GM12892 (cell line): Measurements from ENCODE around the gene ZFP57.
"Not testable (repeated sequence)": the region's sequence is repeated elsewhere in the genome, so short reads cannot be mapped to it uniquely, and the experiment has no call there.

Source experiments
- DNase-seq: peaks from one replicate; pipeline ENCODE4 v3.0.0; 2011; ENCODE audit not compliant: insufficient read length
- FAIRE-seq: peaks from 2 replicates; lab custom pipeline; 2011; peaks lifted over from hg19 to GRCh38; lab: Jason Lieb, UNC
- POLR2A ChIP-seq: IDR thresholded peaks from 2 replicates; pipeline ENCODE4 v1.6.1; 2011; ENCODE audit warnings: low read depth, low read length, control low read depth
- POLR2AphosphoS5 ChIP-seq: IDR thresholded peaks from 2 replicates; pipeline ENCODE4 v1.6.1; 2011; ENCODE audit warnings: low read depth, low read length, control low read depth
- TAF1 ChIP-seq: IDR thresholded peaks from 2 replicates; pipeline ENCODE4 v1.6.1; 2011; ENCODE audit warnings: low read depth, mild to moderate bottlenecking, control low read depth, low read length, borderline replicate concordance

The ZFP57 gene

GRCh38 chr6:29681811-29682210 lies 859 bp upstream of the ZFP57 start:
- TF ChIP-seq POLR2AphosphoS5: no peak

GRCh38 chr6:29680416-29680815 lies 536 bp downstream of the ZFP57 start:
- no peak for TF ChIP-seq POLR2A
- no peak for TF ChIP-seq TAF1
- no peak for TF ChIP-seq POLR2AphosphoS5
- FAIRE-seq: no peak
- no peak for DNase-seq

More at GRCh38 chr6:29681811-29682210, 859 bp upstream of the ZFP57 start:
- FAIRE-seq: no peak
- no peak for DNase-seq

GRCh38 chr6:29679962-29680361 lies 990 bp downstream of the ZFP57 start:
- no peak for FAIRE-seq
- no peak for DNase-seq
- TF ChIP-seq POLR2A (no peak), TAF1 (no peak), POLR2AphosphoS5 (no peak)

GRCh38 chr6:29678114-29678513 lies 2.8 kb downstream of the ZFP57 start:
- DNase-seq (no peak), FAIRE-seq (no peak)
- no peak for TF ChIP-seq POLR2AphosphoS5
- TF ChIP-seq POLR2A: no peak
- TF ChIP-seq TAF1: no peak

- no peak for TF ChIP-seq POLR2A
- TF ChIP-seq POLR2AphosphoS5: no peak
- FAIRE-seq (no peak), DNase-seq (no peak)
These were observed 3.9 kb downstream of the ZFP57 start for GRCh38 chr6:29676981-29677601.

GRCh38 chr6:29675561-29675960 lies 5.4 kb downstream of the ZFP57 start:
- DNase-seq (no peak), FAIRE-seq (no peak)
- no peak for TF ChIP-seq POLR2AphosphoS5
- TF ChIP-seq POLR2A: no peak
- no peak for TF ChIP-seq TAF1

- no peak for TF ChIP-seq TAF1
- no peak for TF ChIP-seq POLR2A
- TF ChIP-seq POLR2AphosphoS5: no peak
- FAIRE-seq: no peak
- DNase-seq: no peak
These were observed 6.9 kb downstream of the ZFP57 start for GRCh38 chr6:29674008-29674407.

GRCh38 chr6:29673161-29673560 lies 7.8 kb downstream of the ZFP57 start:
- no peak for DNase-seq
- TF ChIP-seq POLR2AphosphoS5 (no peak), TAF1 (no peak)
- FAIRE-seq: no peak

- DNase-seq: not testable (repeated sequence)
These were observed 8.8 kb downstream of the ZFP57 start for GRCh38 chr6:29672116-29672515.

GRCh38 chr6:29671026-29671425 lies 9.9 kb downstream of the ZFP57 start:
- DNase-seq (no peak), FAIRE-seq (no peak)
- TF ChIP-seq POLR2A: no peak
- TF ChIP-seq POLR2AphosphoS5: no peak

More at GRCh38 chr6:29672116-29672515, 8.8 kb downstream of the ZFP57 start:
- not testable (repeated sequence) for FAIRE-seq

- no peak for FAIRE-seq
- no peak for DNase-seq
- TF ChIP-seq POLR2A (no peak), POLR2AphosphoS5 (no peak), TAF1 (no peak)
These were observed 13.8 kb downstream of the ZFP57 start for GRCh38 chr6:29667158-29667557.

GRCh38 chr6:29666826-29667130 lies 14.2 kb downstream of the ZFP57 start:
- TF ChIP-seq POLR2AphosphoS5 (no peak), TAF1 (no peak), POLR2A (no peak)
- FAIRE-seq (no peak), DNase-seq (no peak)

- TF ChIP-seq POLR2AphosphoS5 (no peak), TAF1 (no peak), POLR2A (no peak)
- no peak for FAIRE-seq
- no peak for DNase-seq
These were observed 14.8 kb downstream of the ZFP57 start for GRCh38 chr6:29665942-29666825.
